Measurements from ENCODE around the gene SCIN.

Gene SCIN

GRCh38 chr7:12633582-12633981, 63.1 kb downstream of the SCIN start:
- no peak overlapping the region for H3K4me3 ChIP-seq (ENCODE audit: control insufficient read depth, low read depth, low read length)
- no peak for DNase-seq (ENCODE audit: low read depth)
- TF ChIP-seq, protein P1, sequence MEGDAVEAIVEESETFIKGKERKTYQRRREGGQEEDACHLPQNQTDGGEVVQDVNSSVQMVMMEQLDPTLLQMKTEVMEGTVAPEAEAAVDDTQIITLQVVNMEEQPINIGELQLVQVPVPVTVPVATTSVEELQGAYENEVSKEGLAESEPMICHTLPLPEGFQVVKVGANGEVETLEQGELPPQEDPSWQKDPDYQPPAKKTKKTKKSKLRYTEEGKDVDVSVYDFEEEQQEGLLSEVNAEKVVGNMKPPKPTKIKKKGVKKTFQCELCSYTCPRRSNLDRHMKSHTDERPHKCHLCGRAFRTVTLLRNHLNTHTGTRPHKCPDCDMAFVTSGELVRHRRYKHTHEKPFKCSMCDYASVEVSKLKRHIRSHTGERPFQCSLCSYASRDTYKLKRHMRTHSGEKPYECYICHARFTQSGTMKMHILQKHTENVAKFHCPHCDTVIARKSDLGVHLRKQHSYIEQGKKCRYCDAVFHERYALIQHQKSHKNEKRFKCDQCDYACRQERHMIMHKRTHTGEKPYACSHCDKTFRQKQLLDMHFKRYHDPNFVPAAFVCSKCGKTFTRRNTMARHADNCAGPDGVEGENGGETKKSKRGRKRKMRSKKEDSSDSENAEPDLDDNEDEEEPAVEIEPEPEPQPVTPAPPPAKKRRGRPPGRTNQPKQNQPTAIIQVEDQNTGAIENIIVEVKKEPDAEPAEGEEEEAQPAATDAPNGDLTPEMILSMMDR (conservative IDR thresholded peaks at IDR 0.05; ENCODE audit: control insufficient read depth, insufficient read depth, low read depth, low read length), result no peak

DNA sequence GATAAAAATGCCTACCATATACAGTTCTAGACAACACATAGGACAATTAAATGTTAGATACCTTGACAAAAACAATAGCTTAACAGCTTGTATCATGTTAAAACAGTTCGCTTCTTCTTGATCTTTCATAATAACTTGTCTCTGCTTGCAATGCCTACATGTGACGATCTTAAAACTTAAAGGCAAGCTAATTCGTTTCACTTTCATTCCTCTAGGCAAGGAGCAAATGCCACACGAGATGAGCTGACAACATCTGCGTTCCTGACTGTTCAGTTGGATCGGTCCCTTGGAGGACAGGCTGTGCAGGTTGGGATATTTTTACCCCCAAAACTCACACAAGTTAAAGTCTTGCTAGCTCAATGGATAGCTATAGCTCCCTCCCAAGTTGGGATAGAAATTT, 65.3 kb downstream of the SCIN start:
- TF ChIP-seq, protein P1 (conservative IDR thresholded peaks at IDR 0.05; ENCODE audit: control insufficient read depth, insufficient read depth, low read depth, low read length), result no peak
- no peak overlapping the region for H3K4me3 ChIP-seq (ENCODE audit: control insufficient read depth, low read depth, low read length)
- DNase-seq (ENCODE audit: low read depth), result no peak

GRCh38 chr7:12637328-12637727, 66.8 kb downstream of the SCIN start:
- TF ChIP-seq, protein P1 (conservative IDR thresholded peaks at IDR 0.05; ENCODE audit: control insufficient read depth, insufficient read depth, low read depth, low read length), result no peak
- DNase-seq (ENCODE audit: low read depth), result no peak
- H3K4me3 ChIP-seq (ENCODE audit: control insufficient read depth, low read depth, low read length), result no peak overlapping the region

DNA sequence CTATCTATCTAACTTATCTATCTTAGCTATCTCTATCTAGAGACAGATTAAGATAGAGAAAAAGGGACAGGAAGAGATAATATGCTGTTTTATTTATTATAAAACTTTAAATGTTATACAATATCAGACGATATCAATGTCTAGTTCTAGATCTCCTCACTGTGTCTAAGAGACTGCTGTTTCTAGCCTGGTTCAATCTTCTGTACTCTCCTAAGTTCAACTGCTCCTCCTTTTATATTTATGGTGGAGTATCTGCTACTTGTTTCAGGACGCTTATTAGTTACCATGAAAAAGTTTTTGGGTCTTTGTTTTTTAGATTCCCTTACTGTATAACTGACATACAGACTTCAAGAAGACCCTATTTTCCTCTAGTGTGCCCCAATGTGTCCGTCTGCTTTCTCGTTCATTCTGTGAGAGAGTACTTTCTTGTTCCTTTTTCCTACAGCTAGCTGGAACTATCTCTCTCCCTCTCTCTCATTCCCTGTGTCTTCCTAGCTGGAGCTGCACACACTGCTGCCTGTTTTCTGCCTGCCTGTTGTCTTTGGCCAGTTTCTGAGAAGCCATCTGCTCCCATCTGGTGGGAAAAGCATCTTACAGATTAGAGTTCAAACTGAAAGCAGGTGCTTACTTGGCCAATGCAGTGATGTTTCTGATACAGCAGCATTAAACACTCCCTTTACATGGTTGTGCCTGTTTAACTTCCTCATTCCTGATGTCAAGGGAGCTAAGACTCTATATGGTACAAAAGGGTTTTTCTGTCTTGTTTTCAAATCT, 67.5 kb downstream of the SCIN start:
- TF ChIP-seq, protein P1 (conservative IDR thresholded peaks at IDR 0.05; ENCODE audit: control insufficient read depth, insufficient read depth, low read depth, low read length), result no peak
- no peak overlapping the region for H3K4me3 ChIP-seq (ENCODE audit: control insufficient read depth, low read depth, low read length)
- peak; percentile 11 for DNase-seq (ENCODE audit: low read depth)

DNA sequence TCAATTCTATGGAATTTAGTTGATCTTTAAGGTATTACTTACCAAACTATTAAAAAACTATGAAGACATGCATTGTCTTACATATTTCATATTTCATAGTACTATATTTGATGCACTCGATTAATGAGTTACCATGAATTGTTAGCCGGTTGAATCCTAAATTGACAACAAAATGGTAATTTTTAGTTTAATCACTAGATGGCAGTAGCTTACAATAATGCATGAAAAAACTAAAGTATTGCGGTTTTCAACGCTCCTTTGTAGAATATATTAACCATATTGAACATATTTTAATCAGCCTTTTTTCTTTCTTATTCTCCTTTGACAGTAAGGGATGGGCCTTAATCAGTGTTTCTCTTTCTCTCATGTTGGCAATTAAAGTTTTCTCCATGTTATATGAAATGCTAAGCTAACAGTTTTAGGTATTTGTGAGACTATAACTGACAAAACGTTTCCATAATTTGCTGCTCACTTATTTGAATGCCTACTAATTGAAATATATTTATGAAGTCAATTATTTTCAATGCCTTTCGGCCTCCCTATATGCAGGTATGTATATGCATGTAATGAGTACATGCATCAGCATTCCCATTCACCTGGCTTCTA, 68.4 kb downstream of the SCIN start:
- TF ChIP-seq, protein P1 (conservative IDR thresholded peaks at IDR 0.05; ENCODE audit: control insufficient read depth, insufficient read depth, low read depth, low read length), result peak; percentile 59
- peak; percentile 53 for DNase-seq (ENCODE audit: low read depth)
- no peak overlapping the region for H3K4me3 ChIP-seq (ENCODE audit: control insufficient read depth, low read depth, low read length)

DNA sequence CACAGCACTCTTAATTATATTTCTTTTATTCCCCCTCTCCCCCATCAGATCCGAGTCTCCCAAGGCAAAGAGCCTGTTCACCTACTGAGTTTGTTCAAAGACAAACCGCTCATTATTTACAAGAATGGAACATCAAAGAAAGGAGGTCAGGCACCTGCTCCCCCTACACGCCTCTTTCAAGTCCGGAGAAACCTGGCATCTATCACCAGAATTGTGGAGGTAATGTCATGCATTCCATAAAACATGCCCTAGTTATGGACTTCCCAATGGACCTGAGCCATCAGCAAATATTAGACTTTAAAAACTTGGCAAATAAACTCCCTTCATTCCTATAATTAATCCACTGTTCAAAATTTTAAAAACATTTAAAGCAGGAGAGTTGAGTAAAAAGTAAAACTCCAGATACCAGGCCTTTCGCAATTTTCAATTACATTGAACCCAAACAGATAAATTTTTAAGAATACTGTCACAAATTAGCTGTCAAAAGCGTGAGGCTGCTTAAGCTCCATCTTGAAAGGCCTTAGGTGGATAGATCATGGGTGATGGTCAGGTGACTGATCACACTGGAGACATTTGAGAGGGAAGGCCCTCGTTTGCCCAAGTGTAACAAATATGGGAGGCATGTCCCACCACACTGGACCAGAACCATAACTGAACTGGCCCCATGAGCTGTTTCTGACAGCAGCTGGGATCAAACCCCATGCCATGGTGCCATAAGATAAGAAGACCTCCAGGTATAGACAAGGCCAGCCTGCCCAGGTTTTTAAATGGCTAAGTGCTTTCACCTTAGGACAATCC, 70.0 kb downstream of the SCIN start:
- no peak for DNase-seq (ENCODE audit: low read depth)
- no peak overlapping the region for H3K4me3 ChIP-seq (ENCODE audit: control insufficient read depth, low read depth, low read length)
- TF ChIP-seq, protein P1 (conservative IDR thresholded peaks at IDR 0.05; ENCODE audit: control insufficient read depth, insufficient read depth, low read depth, low read length), result no peak

Data from fibroblast of mammary gland (primary cell).